M059J (cell line): ENCODE data around the gene APOBEC3A. TPM values are rescaled to one million over a fixed set of nuclear protein-coding genes. Genes with fewer than 3 reads are reported as not detected.
"Not testable (repeated sequence)": the region's sequence is repeated elsewhere in the genome, so short reads cannot be mapped to it uniquely, and the experiment has no call there.

ENCODE experiments used
- DNase-seq: peaks from one replicate; pipeline ENCODE4 v3.0.0-alpha.2; 2012; ENCODE audit warnings: low read depth
- total RNA-seq: library from RNA; depleted of rRNA; stranded (reverse); fragments of >200 nt; shearing (Covaris generic); gene quantifications from 2 replicates; pipeline ENCODE4 v1.2.3, GENCODE V29; 2014; rRNA removed

APOBEC3A gene
- total RNA-seq, 1 experiment from 2014 or later, result not detected

GRCh38 chr22:38981005-38981991 lies 23.9 kb downstream of the APOBEC3A start:
- DNase-seq, result peak; percentile 34

GRCh38 chr22:38981992-38982927 lies 24.9 kb downstream of the APOBEC3A start, which contains the start of gene APOBEC3B:
APOBEC3B (plus strand) TSS chr22:38982347; CDS start chr22:38982454, 107 bp downstream.
- DNase-seq, result peak; percentile 95

DNA sequence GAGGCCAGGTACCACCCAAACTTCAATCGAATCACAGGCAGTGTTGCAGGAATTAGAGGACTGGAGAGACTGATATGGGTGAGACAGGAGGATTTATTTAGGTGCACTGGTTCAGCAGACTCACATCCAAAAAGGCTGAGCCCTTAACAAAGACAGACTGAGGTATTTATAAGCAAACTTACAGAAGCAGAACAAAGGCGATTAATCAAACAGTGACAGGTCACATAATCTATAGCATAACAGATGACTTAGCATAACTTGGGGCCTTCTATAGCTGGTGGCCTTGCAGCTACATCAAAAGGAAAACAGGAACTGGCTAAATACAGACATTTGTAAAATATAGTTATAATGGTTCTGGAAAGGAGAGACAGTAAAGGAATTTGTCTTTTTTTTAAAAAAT lies 26.8 kb downstream of the APOBEC3A start:
- no peak for DNase-seq

- peak; percentile 91 for DNase-seq
Measured at GRCh38 chr22:38984784-38985757, 27.7 kb downstream of the APOBEC3A start.

DNA sequence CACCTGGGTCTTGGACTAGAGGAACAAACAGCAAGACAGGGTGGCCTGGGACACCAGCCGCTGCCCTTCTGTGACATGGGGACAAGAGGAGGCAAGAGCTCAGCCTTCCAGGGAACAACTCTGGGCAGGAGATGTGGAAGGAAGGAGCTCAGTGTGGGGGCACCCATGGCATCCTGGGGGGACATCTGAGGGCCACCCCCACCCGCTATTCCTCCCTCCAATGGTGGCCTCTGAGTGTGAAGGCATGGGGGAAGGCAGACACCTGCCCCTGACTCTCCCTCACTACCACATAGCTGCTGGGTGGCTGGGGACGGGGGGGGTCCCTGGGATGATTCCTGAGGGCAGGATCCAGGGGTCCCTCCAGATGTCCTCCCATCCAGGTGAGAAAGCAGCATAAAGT lies 29.2 kb downstream of the APOBEC3A start:
- DNase-seq, result no peak

GRCh38 chr22:38987171-38987895 lies 29.9 kb downstream of the APOBEC3A start:
- DNase-seq, result no peak

DNA sequence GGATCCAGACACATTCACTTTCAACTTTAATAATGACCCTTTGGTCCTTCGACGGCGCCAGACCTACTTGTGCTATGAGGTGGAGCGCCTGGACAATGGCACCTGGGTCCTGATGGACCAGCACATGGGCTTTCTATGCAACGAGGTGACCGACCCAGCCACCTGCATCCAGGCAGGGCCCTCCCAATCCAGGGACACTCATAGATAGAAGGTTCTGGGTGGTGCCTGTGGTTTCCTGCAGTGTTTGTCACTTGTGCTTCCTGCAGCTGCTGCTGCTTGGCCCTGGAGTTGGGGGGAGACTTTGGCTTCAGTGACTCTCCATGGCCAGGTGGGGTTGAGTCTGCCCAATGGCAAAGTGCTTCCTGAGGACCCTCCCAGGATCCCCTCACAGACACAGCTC lies 32.1 kb downstream of the APOBEC3A start:
- DNase-seq, result no peak

DNA sequence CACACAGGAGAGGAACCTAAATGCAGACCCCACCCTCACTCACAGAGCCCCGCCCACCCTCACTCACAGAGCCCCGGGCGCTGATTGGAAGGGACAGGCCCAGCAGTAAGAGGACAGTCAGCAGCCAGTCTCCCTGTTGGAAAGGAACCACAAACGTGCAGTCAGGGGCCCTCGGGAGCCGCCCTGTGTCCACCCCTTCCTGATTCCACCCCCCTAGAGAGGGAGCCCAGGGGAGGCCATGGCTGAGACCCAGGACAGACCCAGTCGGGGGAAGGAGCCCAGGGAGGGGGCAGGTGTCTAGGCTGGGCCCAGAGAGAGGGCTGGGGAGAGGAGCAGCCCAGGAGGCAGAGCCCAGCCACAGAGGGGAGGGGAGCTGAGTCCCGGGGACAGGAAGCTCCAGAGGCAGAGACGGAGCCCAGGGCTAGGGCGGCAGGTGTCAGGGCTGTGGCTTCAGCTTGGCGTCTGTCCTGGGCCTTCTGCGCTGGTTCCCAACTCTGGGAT lies 35.5 kb downstream of the APOBEC3A start:
- not testable (repeated sequence) for DNase-seq

DNA sequence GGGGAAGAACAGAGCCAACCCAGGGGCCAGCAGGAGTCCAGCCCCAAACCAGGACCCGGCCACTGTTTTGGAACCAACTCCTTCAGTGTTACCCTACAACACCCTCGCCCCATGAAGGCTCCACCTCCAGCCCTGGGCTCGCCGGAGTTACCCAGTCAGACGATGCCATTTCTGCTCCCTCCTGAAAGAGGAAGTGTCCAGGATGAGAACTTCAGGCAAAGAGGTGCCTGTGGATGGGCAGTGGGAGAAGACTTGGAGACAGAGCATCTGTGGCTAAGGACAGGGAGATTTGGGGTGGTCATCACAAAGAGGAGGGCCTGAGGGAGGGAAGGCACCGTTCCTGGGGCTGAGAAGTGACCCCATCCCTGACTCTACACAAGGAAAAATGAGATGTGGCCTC lies 38.7 kb downstream of the APOBEC3A start:
- no peak for DNase-seq

GRCh38 chr22:38997518-38997917 lies 40.1 kb downstream of the APOBEC3A start:
- DNase-seq, result no peak

DNA sequence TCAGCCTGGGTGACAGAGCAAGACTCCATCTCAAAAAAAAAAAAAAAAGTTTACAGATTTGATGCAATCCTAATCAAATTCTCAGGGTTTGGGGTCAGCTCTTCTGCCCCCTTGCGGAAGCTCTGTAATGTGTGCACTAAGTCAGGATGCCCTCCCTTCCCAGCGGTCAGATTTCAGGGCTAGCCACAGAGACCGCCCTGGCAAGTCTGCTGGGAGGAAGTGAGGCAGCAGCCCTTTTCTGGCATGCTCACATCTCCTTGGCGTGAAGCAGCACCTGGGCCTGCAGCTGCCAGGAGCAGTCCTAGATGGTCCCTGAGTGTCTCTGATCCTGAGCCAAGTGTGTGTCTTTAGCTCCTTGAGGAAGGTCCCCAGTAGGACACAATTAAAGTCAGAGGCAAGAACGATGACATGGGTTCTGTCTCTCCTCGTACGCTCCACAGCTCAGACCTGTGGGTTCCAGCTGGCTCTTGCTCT lies 45.8 kb downstream of the APOBEC3A start:
- DNase-seq, result peak; percentile 81

- DNase-seq, result no peak
Measured at GRCh38 chr22:39007177-39007576, 49.8 kb downstream of the APOBEC3A start.

GRCh38 chr22:39008271-39008850 lies 51.0 kb downstream of the APOBEC3A start:
- DNase-seq, result not testable (repeated sequence)

DNA sequence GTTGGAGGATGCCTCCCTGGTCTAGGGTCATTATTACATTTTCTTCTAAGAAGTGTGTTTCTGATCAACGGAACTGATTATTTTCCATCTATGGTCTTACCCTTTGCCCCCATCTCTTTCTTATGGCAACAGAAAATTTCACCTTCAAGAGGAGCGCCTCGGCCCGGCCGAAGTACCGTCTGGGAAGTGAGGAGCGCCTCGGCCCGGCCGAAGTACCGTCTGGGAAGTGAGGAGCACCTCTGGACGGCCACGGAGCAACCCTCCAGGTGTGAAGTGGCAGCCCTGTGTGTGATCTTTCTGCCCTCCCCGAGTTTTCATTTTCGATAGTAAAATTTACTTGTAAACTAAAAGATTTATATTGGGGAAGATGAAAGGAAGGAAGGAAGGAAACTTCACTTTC lies 53.5 kb downstream of the APOBEC3A start:
- DNase-seq, result no peak

Other genes starting within 250 kb of the APOBEC3A start
- 33.0 and 67.3 TPM in 2 replicates for gene SUN2, start 201.6 kb upstream of the APOBEC3A start, total RNA-seq
- 6.9 and 13.2 TPM in 2 replicates for gene DNAL4, start 163.5 kb upstream of the APOBEC3A start, total RNA-seq
- gene NPTXR, start 113.6 kb upstream of the APOBEC3A start, total RNA-seq, result 0.76 and 1.9 TPM in 2 replicates
- 12.2 and 18.4 TPM in 2 replicates for gene CBX6, start 85.4 kb upstream of the APOBEC3A start, total RNA-seq
- gene APOBEC3B, start 24.7 kb downstream of the APOBEC3A start, total RNA-seq, result 14.8 and 22.6 TPM in 2 replicates
- gene APOBEC3C, start 56.6 kb downstream of the APOBEC3A start, total RNA-seq, result 10.0 and 13.8 TPM in 2 replicates
- gene APOBEC3D, start 63.5 kb downstream of the APOBEC3A start, total RNA-seq, result 1.1 and 1.6 TPM in 2 replicates
- 4.8 and 6.1 TPM in 2 replicates for gene APOBEC3F, start 83.3 kb downstream of the APOBEC3A start, total RNA-seq
- 23.4 and 30.1 TPM in 2 replicates for gene APOBEC3G, start 119.7 kb downstream of the APOBEC3A start, total RNA-seq
- 1.7 TPM in 1 of 2 replicates, not detected in the other for gene APOBEC3H, start 139.6 kb downstream of the APOBEC3A start, total RNA-seq
- gene CBX7, start 195.1 kb downstream of the APOBEC3A start, total RNA-seq, result 0.76 and 3.0 TPM in 2 replicates